CD4-positive, alpha-beta memory T cell (primary cell): ENCODE data around the gene GPSM1. TPM values are rescaled to one million over a fixed set of nuclear protein-coding genes. Genes with fewer than 3 reads are reported as not detected.

Experiments
- CTCF ChIA-PET: fragments of 350-600 bp; sonication (Branson Sonifier 250); formaldehyde crosslinking; loops from one replicate; lab custom pipeline; 2021; ENCODE audit warnings: inconsistent platforms; ENCODE audit not compliant: partially characterized antibody; lab: Charles Lee
- POLR2A ChIA-PET: fragments of 350-600 bp; sonication (Branson Sonifier 250); formaldehyde crosslinking; loops from one replicate; lab custom pipeline; 2021; ENCODE audit not compliant: partially characterized antibody; lab: Charles Lee
- DNase-seq, 5 donors: peaks; one replicate each; pipeline versions ENCODE4 v3.0.0 to v3.0.0-alpha.2; 2020 to 2022; ENCODE audit warnings: mixed read lengths in 1 of 5
- H3K27ac ChIP-seq: one replicate; pipeline ENCODE4 v1.7.0; 2013; ENCODE audit warnings: low read depth, low read length
- H3K27me3 ChIP-seq: 2 replicates; pipeline ENCODE4 v1.7.0; 2013; ENCODE audit warnings: mild to moderate bottlenecking, low read length, moderate library complexity; ENCODE audit not compliant: insufficient read depth
- H3K36me3 ChIP-seq: 2 replicates; pipeline ENCODE4 v1.7.0; 2013; ENCODE audit warnings: mild to moderate bottlenecking, low read length, moderate library complexity; ENCODE audit not compliant: insufficient read depth
- H3K4me1 ChIP-seq: 2 replicates; pipeline ENCODE4 v1.7.0; 2013; ENCODE audit warnings: mild to moderate bottlenecking, low read length, moderate library complexity; ENCODE audit not compliant: insufficient read depth
- H3K4me3 ChIP-seq, 2 donors: one replicate each; pipeline ENCODE4 v1.7.0; 2013; ENCODE audit warnings: low read length in 2 of 2, mild to moderate bottlenecking in 1 of 2
- H3K9me3 ChIP-seq, 2 donors: one replicate each; pipeline ENCODE4 v1.7.0; 2013; ENCODE audit warnings: low read length in 2 of 2, control low read depth in 1 of 2; ENCODE audit not compliant: control insufficient read depth in 1 of 2
- H3K27ac Mint-ChIP-seq, 7 donors: one replicate each; pipeline ENCODE4 v1.8.0; 2020 to 2021; ENCODE audit warnings: mixed read lengths in 7 of 7, mild to moderate bottlenecking in 6 of 7, inconsistent platforms in 3 of 7, moderate library complexity in 3 of 7
- H3K27me3 Mint-ChIP-seq, 2 donors: one replicate each; pipeline ENCODE4 v1.8.0; 2020 to 2021; ENCODE audit warnings: mixed read lengths in 2 of 2
- H3K36me3 Mint-ChIP-seq, 2 donors: one replicate each; pipeline ENCODE4 v1.8.0; 2020 to 2021; ENCODE audit warnings: mixed read lengths in 2 of 2, inconsistent platforms in 1 of 2, mild to moderate bottlenecking in 1 of 2
- H3K4me1 Mint-ChIP-seq, 4 donors: one replicate each; pipeline ENCODE4 v1.8.0; 2020 to 2021; ENCODE audit warnings: mixed read lengths in 4 of 4, mild to moderate bottlenecking in 1 of 4
- H3K4me3 Mint-ChIP-seq, 8 donors: one replicate each; pipeline ENCODE4 v1.8.0; 2020 to 2021; ENCODE audit warnings: mixed read lengths in 8 of 8, mild to moderate bottlenecking in 7 of 8, moderate library complexity in 6 of 8, inconsistent platforms in 3 of 8
- H3K9me3 Mint-ChIP-seq, 8 donors: one replicate each; pipeline ENCODE4 v1.8.0; 2020 to 2021; ENCODE audit warnings: mixed read lengths in 8 of 8, mild to moderate bottlenecking in 5 of 8, inconsistent platforms in 3 of 8, moderate library complexity in 1 of 8
- intact Hi-C: fragments of 100-400 bp; cut with micrococcal nuclease; formaldehyde crosslinking; loops from one replicate; pipeline ENCODE4 v1.15.1; 2023
- polyA plus RNA-seq, 2 donors: library from polyadenylated mRNA; unstranded; fragments of 300-500 nt; fragmentation: Illumina TruSeq; gene quantifications; one replicate each; pipeline ENCODE4 v1.2.3, GENCODE V29; 2021
- total RNA-seq, 2 experiments: library from RNA; stranded (reverse); gene quantifications; one replicate each; pipeline ENCODE4 v1.2.3, GENCODE V29; 2021

The GPSM1 gene
- total and polyA plus RNA-seq, 4 experiments from 2014 or later, result 0.78 to 8.1 (median 4.6) TPM

GRCh38 chr9:136373300-136374182 is 46.2 kb downstream of the GPSM1 start, which contains the start of gene CARD9:
Gene CARD9 (minus strand): TSS chr9:136373669. CDS start chr9:136372078, 1,591 bp downstream.
- POLR2A ChIA-PET, result no interaction called here
- Mint-ChIP-seq H3K4me1 (no peaks in the 10 kb centered on the region), H3K4me3 (no peak within 1 kb of the TSS), H3K9me3 (no peaks in the 10 kb centered on the region), H3K27me3 (no peaks in the 10 kb centered on the region), H3K27ac (peak within 1 kb of the TSS in 2 of 7 donors; percentile 15 to 37), H3K36me3 (no peaks in the 10 kb centered on the region)
- no peak within 1 kb of the TSS for H3K4me3 ChIP-seq
- no peak for DNase-seq
- H3K27ac ChIP-seq, result no peak within 1 kb of the TSS
- intact Hi-C loops, result no loop called here
- H3K9me3 ChIP-seq, result no peaks in the 10 kb centered on the region
- no peaks in the 10 kb centered on the region for H3K4me1 ChIP-seq
- CTCF ChIA-PET, result no interaction called here
- no peaks in the 10 kb centered on the region for H3K36me3 ChIP-seq
- no peaks in the 10 kb centered on the region for H3K27me3 ChIP-seq

GRCh38 chr9:136374183-136374575 is 46.8 kb downstream of the GPSM1 start:
- Mint-ChIP-seq H3K36me3 (no peaks in the 10 kb centered on the region), H3K4me1 (no peaks in the 10 kb centered on the region), H3K27ac (no peak overlapping the region), H3K27me3 (no peaks in the 10 kb centered on the region), H3K9me3 (no peaks in the 10 kb centered on the region), H3K4me3 (no peak overlapping the region)
- no peak overlapping the region for H3K4me3 ChIP-seq
- intact Hi-C loops, result no loop called here
- ChIA-PET POLR2A (no interaction called here), CTCF (no interaction called here)
- no peak overlapping the region for H3K27ac ChIP-seq
- no peaks in the 10 kb centered on the region for H3K9me3 ChIP-seq
- no peaks in the 10 kb centered on the region for H3K36me3 ChIP-seq
- no peaks in the 10 kb centered on the region for H3K4me1 ChIP-seq
- no peaks in the 10 kb centered on the region for H3K27me3 ChIP-seq
- no peak for DNase-seq

- no peaks in the 10 kb centered on the region for H3K4me1 ChIP-seq
- Mint-ChIP-seq H3K4me3 (no peak overlapping the region), H3K27ac (no peak overlapping the region), H3K36me3 (no peaks in the 10 kb centered on the region), H3K27me3 (no peaks in the 10 kb centered on the region), H3K9me3 (no peaks in the 10 kb centered on the region), H3K4me1 (no peaks in the 10 kb centered on the region)
- no peak overlapping the region for H3K27ac ChIP-seq
- no peak for DNase-seq
- H3K36me3 ChIP-seq, result no peaks in the 10 kb centered on the region
- ChIA-PET CTCF (no interaction called here), POLR2A (no interaction called here)
- intact Hi-C loops, result no loop called here
- H3K9me3 ChIP-seq, result no peaks in the 10 kb centered on the region
- H3K27me3 ChIP-seq, result no peaks in the 10 kb centered on the region
- H3K4me3 ChIP-seq, result no peak overlapping the region
Observed at GRCh38 chr9:136375096-136375495, 47.8 kb downstream of the GPSM1 start.

GRCh38 chr9:136376457-136376856 is 49.1 kb downstream of the GPSM1 start:
- Histone ChIP-seq H3K27me3 (no peaks in the 10 kb centered on the region), H3K4me1 (no peaks in the 10 kb centered on the region), H3K9me3 (no peaks in the 10 kb centered on the region), H3K27ac (no peak overlapping the region), H3K4me3 (no peak overlapping the region), H3K36me3 (no peaks in the 10 kb centered on the region)
- H3K27ac Mint-ChIP-seq, result no peak overlapping the region
- ChIA-PET CTCF (no interaction called here), POLR2A (no interaction called here)
- no peaks in the 10 kb centered on the region for H3K27me3 Mint-ChIP-seq
- H3K9me3 Mint-ChIP-seq, result no peaks in the 10 kb centered on the region
- H3K36me3 Mint-ChIP-seq, result peaks cover 0 to 4% of the 10 kb centered on the region in 2 donors
- H3K4me1 Mint-ChIP-seq, result no peaks in the 10 kb centered on the region
- intact Hi-C loops, result no loop called here
- no peak for DNase-seq
- no peak overlapping the region for H3K4me3 Mint-ChIP-seq

- Histone ChIP-seq H3K4me1 (no peaks in the 10 kb centered on the region), H3K27me3 (no peaks in the 10 kb centered on the region), H3K4me3 (no peak overlapping the region), H3K36me3 (peaks cover under 1% of the 10 kb centered on the region), H3K9me3 (no peaks in the 10 kb centered on the region), H3K27ac (no peak overlapping the region)
- Mint-ChIP-seq H3K4me3 (no peak overlapping the region), H3K4me1 (no peaks in the 10 kb centered on the region), H3K27ac (no peak overlapping the region), H3K27me3 (no peaks in the 10 kb centered on the region), H3K36me3 (peaks cover 0 to 4% of the 10 kb centered on the region in 2 donors), H3K9me3 (no peaks in the 10 kb centered on the region)
- POLR2A ChIA-PET, result interaction anchor here (1.0 kb wide), 1 partner anchor 14 kb away, joined by 3 read pairs; no protein-coding TSS in a partner anchor
- no peak for DNase-seq
- intact Hi-C loops, result no loop called here
- CTCF ChIA-PET, result no interaction called here
Observed at GRCh38 chr9:136377341-136378169, 50.2 kb downstream of the GPSM1 start.

- POLR2A ChIA-PET, result no interaction called here
- Histone ChIP-seq H3K36me3 (peaks cover 8% of the 10 kb centered on the region), H3K4me3 (no peak overlapping the region), H3K27ac (no peak overlapping the region), H3K27me3 (no peaks in the 10 kb centered on the region), H3K4me1 (no peaks in the 10 kb centered on the region), H3K9me3 (no peaks in the 10 kb centered on the region)
- Mint-ChIP-seq H3K27ac (no peak overlapping the region), H3K4me1 (no peaks in the 10 kb centered on the region), H3K4me3 (no peak overlapping the region), H3K36me3 (peaks cover 0 to 7% of the 10 kb centered on the region in 2 donors), H3K9me3 (no peaks in the 10 kb centered on the region), H3K27me3 (no peaks in the 10 kb centered on the region)
- CTCF ChIA-PET, result no interaction called here
- DNase-seq, result no peak
- intact Hi-C loops, result no loop called here
Observed at GRCh38 chr9:136378170-136379002, 51.0 kb downstream of the GPSM1 start.

GRCh38 chr9:136379003-136379287 is 51.6 kb downstream of the GPSM1 start:
- ChIA-PET POLR2A (no interaction called here), CTCF (no interaction called here)
- H3K4me1 Mint-ChIP-seq, result peaks cover 0 to 2% (median 0%) of the 10 kb centered on the region in 4 donors
- H3K4me1 ChIP-seq, result no peaks in the 10 kb centered on the region
- DNase-seq, result no peak
- no peaks in the 10 kb centered on the region for H3K9me3 ChIP-seq
- H3K27ac ChIP-seq, result no peak overlapping the region
- no peak overlapping the region for H3K4me3 ChIP-seq
- H3K36me3 ChIP-seq, result peaks cover 8% of the 10 kb centered on the region
- no peaks in the 10 kb centered on the region for H3K9me3 Mint-ChIP-seq
- no peaks in the 10 kb centered on the region for H3K27me3 Mint-ChIP-seq
- H3K27ac Mint-ChIP-seq, result no peak overlapping the region
- intact Hi-C loops, result no loop called here
- H3K4me3 Mint-ChIP-seq, result no peak overlapping the region
- no peaks in the 10 kb centered on the region for H3K27me3 ChIP-seq
- peaks cover 0 to 11% of the 10 kb centered on the region in 2 donors for H3K36me3 Mint-ChIP-seq
